Endothelial cell of hepatic sinusoid (primary cell): ENCODE measurements around the gene PNLIPRP1.

Source experiments
- in situ Hi-C: cut with HindIII; loops from 2 replicates; pipeline ENCODE4 v1.10.0; 2017; ENCODE audit warnings: low sequenced_read_pairs

Gene PNLIPRP1

GRCh38 chr10:116590590-116591444 lies at the start of gene PNLIPRP1:
PNLIPRP1 (plus strand) TSS chr10:116590959; CDS start chr10:116591130, 171 bp downstream.
- in situ Hi-C loops: no loop called here

GRCh38 chr10:116542007-116542677 lies 48.6 kb upstream of the PNLIPRP1 start:
- in situ Hi-C loops: no loop called here

- in situ Hi-C loops: loop anchor here (5.0 kb wide), 1 partner anchor 78 kb away; no protein-coding TSS in a partner anchor
These were observed 45.6 kb upstream of the PNLIPRP1 start for GRCh38 chr10:116545122-116545521.

GRCh38 chr10:116545756-116546155 lies 45.0 kb upstream of the PNLIPRP1 start, which contains the start of gene PNLIP:
PNLIP (plus strand) TSS chr10:116545931; CDS start chr10:116546093, 162 bp downstream.
- in situ Hi-C loops: loop anchor here (5.0 kb wide), 1 partner anchor 78 kb away; no protein-coding TSS in a partner anchor

GRCh38 chr10:116548301-116548700 lies 42.5 kb upstream of the PNLIPRP1 start:
- in situ Hi-C loops: loop anchor here (5.0 kb wide), 1 partner anchor 81 kb away; no protein-coding TSS in a partner anchor

- in situ Hi-C loops: no loop called here
These were observed 37.3 kb upstream of the PNLIPRP1 start for GRCh38 chr10:116553378-116553980.

- in situ Hi-C loops: loop anchor here (5.0 kb wide), 1 partner anchor 37 kb away; no protein-coding TSS in a partner anchor
These were observed 36.1 kb upstream of the PNLIPRP1 start for GRCh38 chr10:116554628-116555027.

- in situ Hi-C loops: loop anchor here (5.0 kb wide), 1 partner anchor 39 kb away; no protein-coding TSS in a partner anchor
These were observed 34.9 kb upstream of the PNLIPRP1 start for GRCh38 chr10:116555880-116556279.

GRCh38 chr10:116557305-116557880 lies 33.4 kb upstream of the PNLIPRP1 start:
- in situ Hi-C loops: loop anchor here (5.0 kb wide), 1 partner anchor 40 kb away; no protein-coding TSS in a partner anchor

GRCh38 chr10:116565534-116565933 lies 25.2 kb upstream of the PNLIPRP1 start:
- in situ Hi-C loops: no loop called here

GRCh38 chr10:116566932-116567331 lies 23.8 kb upstream of the PNLIPRP1 start:
- in situ Hi-C loops: no loop called here

GRCh38 chr10:116567335-116567734 lies 23.4 kb upstream of the PNLIPRP1 start:
- in situ Hi-C loops: no loop called here

GRCh38 chr10:116574797-116575196 lies 16.0 kb upstream of the PNLIPRP1 start:
- in situ Hi-C loops: no loop called here

GRCh38 chr10:116587878-116588591 lies 2.7 kb upstream of the PNLIPRP1 start:
- in situ Hi-C loops: no loop called here

- in situ Hi-C loops: no loop called here
These were observed 1.8 kb upstream of the PNLIPRP1 start for GRCh38 chr10:116588995-116589394.

- in situ Hi-C loops: no loop called here
These were observed 833 bp upstream of the PNLIPRP1 start for GRCh38 chr10:116589926-116590325.

GRCh38 chr10:116593139-116593740 lies 2.5 kb downstream of the PNLIPRP1 start:
- in situ Hi-C loops: no loop called here

- in situ Hi-C loops: no loop called here
These were observed 3.8 kb downstream of the PNLIPRP1 start for GRCh38 chr10:116594525-116595035.

- in situ Hi-C loops: no loop called here
These were observed 5.3 kb downstream of the PNLIPRP1 start for GRCh38 chr10:116596062-116596461.
